Measurements from ENCODE around the gene MYO9A.

- TF ChIP-seq, protein P1, sequence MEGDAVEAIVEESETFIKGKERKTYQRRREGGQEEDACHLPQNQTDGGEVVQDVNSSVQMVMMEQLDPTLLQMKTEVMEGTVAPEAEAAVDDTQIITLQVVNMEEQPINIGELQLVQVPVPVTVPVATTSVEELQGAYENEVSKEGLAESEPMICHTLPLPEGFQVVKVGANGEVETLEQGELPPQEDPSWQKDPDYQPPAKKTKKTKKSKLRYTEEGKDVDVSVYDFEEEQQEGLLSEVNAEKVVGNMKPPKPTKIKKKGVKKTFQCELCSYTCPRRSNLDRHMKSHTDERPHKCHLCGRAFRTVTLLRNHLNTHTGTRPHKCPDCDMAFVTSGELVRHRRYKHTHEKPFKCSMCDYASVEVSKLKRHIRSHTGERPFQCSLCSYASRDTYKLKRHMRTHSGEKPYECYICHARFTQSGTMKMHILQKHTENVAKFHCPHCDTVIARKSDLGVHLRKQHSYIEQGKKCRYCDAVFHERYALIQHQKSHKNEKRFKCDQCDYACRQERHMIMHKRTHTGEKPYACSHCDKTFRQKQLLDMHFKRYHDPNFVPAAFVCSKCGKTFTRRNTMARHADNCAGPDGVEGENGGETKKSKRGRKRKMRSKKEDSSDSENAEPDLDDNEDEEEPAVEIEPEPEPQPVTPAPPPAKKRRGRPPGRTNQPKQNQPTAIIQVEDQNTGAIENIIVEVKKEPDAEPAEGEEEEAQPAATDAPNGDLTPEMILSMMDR (IDR thresholded peaks at IDR 0.05; ENCODE audit: borderline replicate concordance, extremely low read depth, low read length, poor library complexity, severe bottlenecking) = no peak
- TF ChIP-seq EZH2 (IDR thresholded peaks at IDR 0.05; ENCODE audit: borderline replicate concordance, low read depth, low read length, severe bottlenecking) = no peak
Observed at GRCh38 chr15:71885390-71885789, 232.6 kb downstream of the MYO9A start.
